Liver (tissue), 9 donors: Measurements from ENCODE around the gene U2AF1L4. TPM values are rescaled to one million over a fixed set of nuclear protein-coding genes. Genes with fewer than 3 reads are reported as not detected.

ENCODE experiments used
- DNase-seq: peaks from one replicate; pipeline ENCODE4 v3.0.0-alpha.2; 2017; ENCODE audit warnings: low spot score
- H3K27ac ChIP-seq, 2 donors: one replicate each; pipeline ENCODE4 v1.7.0; 2013; ENCODE audit warnings: inconsistent platforms in 2 of 2, low read length in 2 of 2, control low read depth in 1 of 2, low read depth in 1 of 2, mild to moderate bottlenecking in 1 of 2
- H3K27me3 ChIP-seq, 4 donors: one replicate each; pipeline versions ENCODE4 v1.6.1 to v1.7.0; 2013; ENCODE audit warnings: low read length in 3 of 4, inconsistent platforms in 1 of 4, mild to moderate bottlenecking in 1 of 4, moderate library complexity in 1 of 4; ENCODE audit not compliant: control insufficient read depth in 4 of 4, insufficient read depth in 4 of 4
- H3K36me3 ChIP-seq, 4 donors: one replicate each; pipeline versions ENCODE4 v1.6.1 to v1.7.0; 2013; ENCODE audit warnings: low read length in 3 of 4, mild to moderate bottlenecking in 3 of 4, low read depth in 1 of 4, moderate library complexity in 1 of 4; ENCODE audit not compliant: control insufficient read depth in 4 of 4, insufficient read depth in 3 of 4
- H3K4me1 ChIP-seq, 4 donors: one replicate each; pipeline versions ENCODE4 v1.6.1 to v1.7.0; 2013; ENCODE audit warnings: low read length in 3 of 4, mild to moderate bottlenecking in 3 of 4, moderate library complexity in 1 of 4; ENCODE audit not compliant: control insufficient read depth in 4 of 4, insufficient read depth in 4 of 4
- H3K4me3 ChIP-seq, 3 donors: one replicate each; pipeline versions ENCODE4 v1.6.1 to v1.7.0; 2013; ENCODE audit warnings: low read length in 3 of 3, control low read depth in 1 of 3, low read depth in 1 of 3, mild to moderate bottlenecking in 1 of 3
- H3K9ac ChIP-seq, 2 donors: one replicate each; pipeline ENCODE4 v1.7.0; 2013; ENCODE audit warnings: low read length in 2 of 2, mild to moderate bottlenecking in 2 of 2, moderate library complexity in 2 of 2, control low read depth in 1 of 2, low read depth in 1 of 2
- H3K9me3 ChIP-seq, 4 donors: one replicate each; pipeline versions ENCODE4 v1.6.1 to v1.7.0; 2013; ENCODE audit warnings: low read length in 3 of 4; ENCODE audit not compliant: control insufficient read depth in 4 of 4
- ATF3 ChIP-seq: IDR thresholded peaks from 2 replicates; pipeline ENCODE4 v1.6.1; 2016; ENCODE audit warnings: antibody characterized with exemption
- EGR1 ChIP-seq, 2 donors: IDR thresholded peaks; 2 replicates each; pipeline ENCODE4 v1.6.1; 2016 to 2018; ENCODE audit warnings: antibody characterized with exemption in 2 of 2, low read depth in 2 of 2
- FOXA1 ChIP-seq: IDR thresholded peaks from 2 replicates; pipeline ENCODE4 v1.6.1; 2016; ENCODE audit warnings: antibody characterized with exemption
- FOXA2 ChIP-seq: IDR thresholded peaks from 2 replicates; pipeline ENCODE4 v1.6.1; 2016; ENCODE audit warnings: antibody characterized with exemption
- GABPA ChIP-seq, 2 donors: IDR thresholded peaks in 1 of 2; conservative IDR thresholded peaks in 1 of 2; 2 replicates each; pipeline ENCODE4 v1.6.1; 2016; ENCODE audit warnings: antibody characterized with exemption in 2 of 2, mild to moderate bottlenecking in 1 of 2, moderate library complexity in 1 of 2
- HNF4A ChIP-seq, 2 donors: conservative IDR thresholded peaks; 2 replicates each; pipeline ENCODE4 v1.6.1; 2016; ENCODE audit warnings: antibody characterized with exemption in 2 of 2, mild to moderate bottlenecking in 2 of 2
- MAX ChIP-seq: IDR thresholded peaks from 2 replicates; pipeline ENCODE4 v1.6.1; 2016; ENCODE audit warnings: antibody characterized with exemption
- RAD21 ChIP-seq, 2 donors: IDR thresholded peaks; 2 replicates each; pipeline ENCODE4 v1.6.1; 2016; ENCODE audit warnings: antibody characterized with exemption in 2 of 2, mild to moderate bottlenecking in 2 of 2
- REST ChIP-seq: IDR thresholded peaks from 2 replicates; pipeline ENCODE4 v1.6.1; 2016; ENCODE audit warnings: antibody characterized with exemption, mild to moderate bottlenecking
- RXRA ChIP-seq, 2 donors: IDR thresholded peaks; 2 replicates each; pipeline ENCODE4 v1.6.1; 2017 to 2018; ENCODE audit warnings: antibody characterized with exemption in 2 of 2, mild to moderate bottlenecking in 1 of 2
- SP1 ChIP-seq: IDR thresholded peaks from 2 replicates; pipeline ENCODE4 v1.6.1; 2018; ENCODE audit warnings: antibody characterized with exemption, mild to moderate bottlenecking
- TAF1 ChIP-seq: conservative IDR thresholded peaks from 2 replicates; pipeline ENCODE4 v1.6.1; 2016; ENCODE audit warnings: antibody characterized with exemption, mild to moderate bottlenecking
- YY1 ChIP-seq: IDR thresholded peaks from 2 replicates; pipeline ENCODE4 v1.6.1; 2016; ENCODE audit warnings: antibody characterized with exemption, mild to moderate bottlenecking
- WGBS: extraction: QIAGEN DNeasy Blood & Tissue Kit; methylation state at CpG from one replicate; pipeline ENCODE4 v1.1.7; 2013; 5-methylcytosine and 5-hydroxymethylcytosine counted together
- polyA plus RNA-seq, 2 donors: library from polyadenylated mRNA; stranded (reverse) in 1 of 2; unstranded in 1 of 2; fragments of 200-250 nt in 1 of 2; fragments of >200 nt in 1 of 2; fragmentation: Nextera tagmentation in 1 of 2; extraction: Ambion mirVana in 1 of 2; gene quantifications; one replicate each; pipeline versions ENCODE4 v1.2.1 to v1.2.3, GENCODE V29; 2013 to 2015
- total RNA-seq, 2 donors: library from RNA; depleted of rRNA; stranded (reverse); fragments of >200 nt; gene quantifications; one replicate each; pipeline ENCODE4 v1.2.3, GENCODE V29; 2014
- TF ChIP-seq, protein P1 (sequence below): fragments of 150-350 bp; IDR thresholded peaks from 2 replicates; pipeline ENCODE4 v1.5.1; 2017; ENCODE audit warnings: improper control_type of control experiment, low read depth, low read length; ENCODE audit not compliant: missing input control
- TF ChIP-seq, protein P2 (sequence below): IDR thresholded peaks from 2 replicates; pipeline ENCODE4 v1.6.1; 2016; ENCODE audit warnings: antibody characterized with exemption
- donor health status: healthy.
- donor health status: healthy.
- donor health status: healthy.
- donor health status: healthy.
- donor health status: healthy.

U2AF1L4 gene
- total and polyA plus RNA-seq, 4 donors = 4.5 to 36.5 (median 13.4) TPM

- no peak for DNase-seq
- 84% methylated on average over 8 of the region's 8 CpGs for WGBS
- H3K4me1 ChIP-seq = peaks cover 0 to 4% (median 2%) of the 10 kb centered on the region in 4 donors
- H3K27ac ChIP-seq = no peak overlapping the region
- H3K36me3 ChIP-seq = no peaks in the 10 kb centered on the region
- no peak for TF ChIP-seq MAX
- no peak for TF ChIP-seq REST
- TF ChIP-seq ATF3 = no peak
- no peak for TF ChIP-seq RAD21 (IDR thresholded peaks at IDR 0.05)
- no peak for TF ChIP-seq YY1
- TF ChIP-seq SP1 = no peak
- no peak for TF ChIP-seq GABPA (IDR thresholded peaks at IDR 0.05 in 1 of 2, conservative IDR thresholded peaks at IDR 0.05 in 1 of 2)
- TF ChIP-seq, protein P1, sequence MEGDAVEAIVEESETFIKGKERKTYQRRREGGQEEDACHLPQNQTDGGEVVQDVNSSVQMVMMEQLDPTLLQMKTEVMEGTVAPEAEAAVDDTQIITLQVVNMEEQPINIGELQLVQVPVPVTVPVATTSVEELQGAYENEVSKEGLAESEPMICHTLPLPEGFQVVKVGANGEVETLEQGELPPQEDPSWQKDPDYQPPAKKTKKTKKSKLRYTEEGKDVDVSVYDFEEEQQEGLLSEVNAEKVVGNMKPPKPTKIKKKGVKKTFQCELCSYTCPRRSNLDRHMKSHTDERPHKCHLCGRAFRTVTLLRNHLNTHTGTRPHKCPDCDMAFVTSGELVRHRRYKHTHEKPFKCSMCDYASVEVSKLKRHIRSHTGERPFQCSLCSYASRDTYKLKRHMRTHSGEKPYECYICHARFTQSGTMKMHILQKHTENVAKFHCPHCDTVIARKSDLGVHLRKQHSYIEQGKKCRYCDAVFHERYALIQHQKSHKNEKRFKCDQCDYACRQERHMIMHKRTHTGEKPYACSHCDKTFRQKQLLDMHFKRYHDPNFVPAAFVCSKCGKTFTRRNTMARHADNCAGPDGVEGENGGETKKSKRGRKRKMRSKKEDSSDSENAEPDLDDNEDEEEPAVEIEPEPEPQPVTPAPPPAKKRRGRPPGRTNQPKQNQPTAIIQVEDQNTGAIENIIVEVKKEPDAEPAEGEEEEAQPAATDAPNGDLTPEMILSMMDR = no peak
- no peak for TF ChIP-seq TAF1
- TF ChIP-seq RXRA (IDR thresholded peaks at IDR 0.05) = no peak
- TF ChIP-seq FOXA1 = no peak
- no peak for TF ChIP-seq EGR1 (IDR thresholded peaks at IDR 0.05; ENCODE audit: low read depth in 2 of 2)
- no peak for TF ChIP-seq FOXA2
- no peak overlapping the region for H3K4me3 ChIP-seq
- no peaks in the 10 kb centered on the region for H3K27me3 ChIP-seq
- H3K9ac ChIP-seq = no peak overlapping the region
- no peaks in the 10 kb centered on the region for H3K9me3 ChIP-seq
These were observed 47.7 kb upstream of the U2AF1L4 start for GRCh38 chr19:35792888-35793287.

DNA sequence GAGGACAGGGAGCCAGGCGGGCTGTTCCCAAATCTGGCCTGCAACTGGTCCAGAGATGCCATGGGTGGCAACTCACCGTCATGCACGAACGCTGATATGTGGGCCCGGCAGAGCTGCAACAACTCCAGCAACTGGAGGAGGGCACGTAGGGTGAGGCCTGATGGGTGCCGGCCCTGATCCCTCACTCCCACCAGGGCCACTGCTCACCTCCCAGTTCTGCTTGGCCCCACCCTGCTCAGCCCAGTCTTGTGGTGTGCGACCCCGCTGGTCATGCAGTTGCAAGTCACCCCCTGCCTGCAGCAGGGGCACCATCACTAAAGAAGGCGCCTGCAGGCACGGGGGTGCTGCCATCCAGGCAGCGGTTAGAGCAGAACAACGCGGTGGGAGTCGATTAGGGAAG lies 47.1 kb upstream of the U2AF1L4 start:
- DNase-seq = no peak
- H3K4me1 ChIP-seq = no peaks in the 10 kb centered on the region
- H3K36me3 ChIP-seq = no peaks in the 10 kb centered on the region
- H3K27ac ChIP-seq = no peak overlapping the region
- H3K4me3 ChIP-seq = no peak overlapping the region
- H3K9ac ChIP-seq = no peak overlapping the region
- TF ChIP-seq FOXA1 (no peak), FOXA2 (no peak), MAX (no peak), SP1 (no peak), TAF1 (no peak), YY1 (no peak), HNF4A (conservative IDR thresholded peaks at IDR 0.05) (no peak), REST (no peak), ATF3 (no peak)
- TF ChIP-seq, protein P2, sequence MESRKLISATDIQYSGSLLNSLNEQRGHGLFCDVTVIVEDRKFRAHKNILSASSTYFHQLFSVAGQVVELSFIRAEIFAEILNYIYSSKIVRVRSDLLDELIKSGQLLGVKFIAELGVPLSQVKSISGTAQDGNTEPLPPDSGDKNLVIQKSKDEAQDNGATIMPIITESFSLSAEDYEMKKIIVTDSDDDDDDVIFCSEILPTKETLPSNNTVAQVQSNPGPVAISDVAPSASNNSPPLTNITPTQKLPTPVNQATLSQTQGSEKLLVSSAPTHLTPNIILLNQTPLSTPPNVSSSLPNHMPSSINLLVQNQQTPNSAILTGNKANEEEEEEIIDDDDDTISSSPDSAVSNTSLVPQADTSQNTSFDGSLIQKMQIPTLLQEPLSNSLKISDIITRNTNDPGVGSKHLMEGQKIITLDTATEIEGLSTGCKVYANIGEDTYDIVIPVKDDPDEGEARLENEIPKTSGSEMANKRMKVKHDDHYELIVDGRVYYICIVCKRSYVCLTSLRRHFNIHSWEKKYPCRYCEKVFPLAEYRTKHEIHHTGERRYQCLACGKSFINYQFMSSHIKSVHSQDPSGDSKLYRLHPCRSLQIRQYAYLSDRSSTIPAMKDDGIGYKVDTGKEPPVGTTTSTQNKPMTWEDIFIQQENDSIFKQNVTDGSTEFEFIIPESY = no peak
- no peaks in the 10 kb centered on the region for H3K27me3 ChIP-seq
- H3K9me3 ChIP-seq = no peaks in the 10 kb centered on the region
- 87% methylated on average over 15 of the region's 15 CpGs for WGBS
